ENCODE data around the gene ASB4. TPM values are rescaled to one million over a fixed set of nuclear protein-coding genes. Genes with fewer than 3 reads are reported as not detected.

ASB4 gene
- total RNA-seq, 4 donors from 2014 or later = not detected

GRCh38 chr7:95525503-95525902 is 39.8 kb downstream of the ASB4 start:
- Histone ChIP-seq H3K36me3 (no peaks in the 10 kb centered on the region), H3K9me3 (no peaks in the 10 kb centered on the region), H3K27me3 (no peaks in the 10 kb centered on the region), H3K4me3 (no peak overlapping the region), H3K4me1 (peaks cover 0 to 7% (median 0%) of the 10 kb centered on the region in 3 donors), H3K27ac (peak overlapping the region in 1 of 4 donors; percentile 18)
- TF ChIP-seq POLR2AphosphoS5 (IDR thresholded peaks at IDR 0.05) = peak; percentile 28
- TF ChIP-seq EP300 (IDR thresholded peaks at IDR 0.05) = no peak
- TF ChIP-seq POLR2A (IDR thresholded peaks at IDR 0.05) = no peak
- TF ChIP-seq CTCF (IDR thresholded peaks at IDR 0.05) = no peak
- no peak for ATAC-seq
- WGBS, 2 donors (ENCODE audit: low coverage in 1 of 2) = 28 to 34% methylated on average over 3 of the region's 3 CpGs

GRCh38 chr7:95526128-95526738 is 40.5 kb downstream of the ASB4 start:
- Histone ChIP-seq H3K9me3 (no peaks in the 10 kb centered on the region), H3K4me3 (no peak overlapping the region), H3K4me1 (peaks cover 0 to 7% (median 0%) of the 10 kb centered on the region in 3 donors), H3K36me3 (no peaks in the 10 kb centered on the region), H3K27ac (peak overlapping the region in 2 of 4 donors; percentile 7 to 18), H3K27me3 (no peaks in the 10 kb centered on the region)
- TF ChIP-seq EP300 (IDR thresholded peaks at IDR 0.05) (no peak), POLR2A (IDR thresholded peaks at IDR 0.05) (no peak), POLR2AphosphoS5 (IDR thresholded peaks at IDR 0.05) (no peak), CTCF (IDR thresholded peaks at IDR 0.05) (no peak)
- 48 to 75% methylated on average over 6 to 7 of the region's 7 CpGs for WGBS, 2 donors (ENCODE audit: low coverage in 1 of 2)
- ATAC-seq = no peak

GRCh38 chr7:95527033-95527775 is 41.5 kb downstream of the ASB4 start:
- 16 to 34% methylated on average over 4 to 5 of the region's 5 CpGs for WGBS, 2 donors (ENCODE audit: low coverage in 1 of 2)
- H3K4me3 ChIP-seq = no peak overlapping the region
- TF ChIP-seq POLR2AphosphoS5 (IDR thresholded peaks at IDR 0.05) (peak; percentile 35), POLR2A (IDR thresholded peaks at IDR 0.05) (no peak), CTCF (IDR thresholded peaks at IDR 0.05) (peak; percentile 81 to 91 (median 84))

GRCh38 chr7:95527776-95528250 is 42.1 kb downstream of the ASB4 start:
- no peaks in the 10 kb centered on the region for H3K9me3 ChIP-seq
- ATAC-seq = peak; percentile 25
- TF ChIP-seq CTCF (IDR thresholded peaks at IDR 0.05) (peak in 1 of 4 experiments; percentile 1), POLR2AphosphoS5 (IDR thresholded peaks at IDR 0.05) (no peak)
- H3K4me3 ChIP-seq = no peak overlapping the region
- no peaks in the 10 kb centered on the region for H3K27me3 ChIP-seq
- 61 to 85% methylated on average over 5 to 10 of the region's 23 CpGs for WGBS, 2 donors (ENCODE audit: low coverage in 1 of 2)
- peaks cover 0 to 7% (median 0%) of the 10 kb centered on the region in 3 donors for H3K4me1 ChIP-seq
- H3K36me3 ChIP-seq = no peaks in the 10 kb centered on the region
- no peak overlapping the region for H3K27ac ChIP-seq

More at GRCh38 chr7:95527033-95527775, 41.5 kb downstream of the ASB4 start:
- H3K27ac ChIP-seq = no peak overlapping the region
- no peaks in the 10 kb centered on the region for H3K27me3 ChIP-seq
- H3K4me1 ChIP-seq = peaks cover 0 to 7% (median 0%) of the 10 kb centered on the region in 3 donors
- H3K36me3 ChIP-seq = no peaks in the 10 kb centered on the region
- peak; percentile 73 for ATAC-seq
- no peaks in the 10 kb centered on the region for H3K9me3 ChIP-seq

Measured in gastroesophageal sphincter (tissue), 4 donors.